NB4 (cell line): ENCODE data around the gene LMO3.

Experiments
- DNase-seq: peaks from one replicate; pipeline ENCODE4 v3.0.0; 2010; ENCODE audit warnings: low read depth
- H3K4me3 ChIP-seq: one replicate; pipeline ENCODE4 v1.5.1; 2011; ENCODE audit warnings: mild to moderate bottlenecking, low read depth, low read length, moderate library complexity
- CTCF ChIP-seq: IDR thresholded peaks from one replicate; pipeline ENCODE4 v1.5.1; 2012; ENCODE audit warnings: low read depth, low read length
- MYC ChIP-seq: IDR thresholded peaks from 2 replicates; pipeline ENCODE4 v1.6.1; 2011; ENCODE audit warnings: low read depth, low read length
- POLR2A ChIP-seq: IDR thresholded peaks from 2 replicates; pipeline ENCODE4 v1.6.1; 2011; ENCODE audit warnings: mild to moderate bottlenecking; ENCODE audit not compliant: insufficient read length; ENCODE audit errors: extremely low read depth
- TF ChIP-seq, protein P1 (sequence below): IDR thresholded peaks from 2 replicates; pipeline ENCODE4 v1.6.1; 2011; ENCODE audit warnings: low read depth, low read length

The LMO3 gene

GRCh38 chr12:16608946-16609539 is 3.1 kb upstream of the LMO3 start:
- no peak for DNase-seq
- no peak overlapping the region for H3K4me3 ChIP-seq
- TF ChIP-seq CTCF (no peak), POLR2A (no peak), MYC (no peak)
- TF ChIP-seq, protein P1, sequence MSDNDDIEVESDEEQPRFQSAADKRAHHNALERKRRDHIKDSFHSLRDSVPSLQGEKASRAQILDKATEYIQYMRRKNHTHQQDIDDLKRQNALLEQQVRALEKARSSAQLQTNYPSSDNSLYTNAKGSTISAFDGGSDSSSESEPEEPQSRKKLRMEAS = no peak

- H3K4me3 ChIP-seq = no peak overlapping the region
- DNase-seq = no peak
- TF ChIP-seq, protein P1 = no peak
- TF ChIP-seq MYC = no peak
- no peak for TF ChIP-seq CTCF
- no peak for TF ChIP-seq POLR2A
These were observed 2.2 kb upstream of the LMO3 start for GRCh38 chr12:16607906-16608775.

GRCh38 chr12:16606991-16607390 is 1.0 kb upstream of the LMO3 start:
- TF ChIP-seq MYC = no peak
- TF ChIP-seq CTCF = no peak
- TF ChIP-seq POLR2A = no peak
- TF ChIP-seq, protein P1 = no peak
- DNase-seq = no peak
- no peak overlapping the region for H3K4me3 ChIP-seq

- TF ChIP-seq MYC (no peak), CTCF (no peak), POLR2A (no peak)
- TF ChIP-seq, protein P1 = 0 out of 2 replicates have a peak, but pooled peaks have one; percentile 14
- peak overlapping the region; percentile 28 for H3K4me3 ChIP-seq
- DNase-seq = peak; percentile 34
These were observed 363 bp upstream of the LMO3 start for GRCh38 chr12:16606201-16606849.

DNA sequence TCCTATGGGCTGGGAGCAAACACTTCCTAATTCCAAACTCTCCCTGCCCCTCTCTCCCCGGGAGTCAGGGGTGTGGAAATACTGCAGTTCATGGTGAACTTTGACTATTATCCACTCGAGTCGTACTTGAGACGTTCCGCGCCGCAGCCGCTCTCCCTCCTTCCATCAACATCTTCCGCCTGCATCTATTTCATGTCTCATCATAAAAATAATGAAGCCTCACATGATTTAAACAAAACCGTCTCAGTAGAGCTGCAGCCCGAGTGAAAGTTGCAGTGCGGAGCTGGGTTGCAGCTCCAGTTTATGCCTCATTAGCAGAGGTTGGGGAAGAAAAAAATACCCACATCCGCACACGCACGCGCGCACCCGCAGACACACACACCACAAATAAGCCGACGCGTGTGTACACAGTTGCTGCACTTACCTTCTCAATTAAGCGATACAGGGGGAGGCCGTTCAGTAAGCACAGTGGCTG is 283 bp downstream of the LMO3 start:
- TF ChIP-seq CTCF (no peak), MYC (no peak), POLR2A (no peak)
- TF ChIP-seq, protein P1 = no peak
- no peak overlapping the region for H3K4me3 ChIP-seq
- peak; percentile 31 for DNase-seq
